NT2/D1 (cell line): ENCODE measurements around the gene ZNF274.
A peak's percentile ranks its signal among the peaks of the same experiment; 100 is the strongest.

Experiments used
- DNase-seq: peaks from one replicate; pipeline ENCODE4 v3.0.0-alpha.2; 2011; ENCODE audit warnings: low read depth, low spot score
- H3K27me3 ChIP-seq: 2 replicates; pipeline ENCODE4 v1.6.0; 2011; ENCODE audit warnings: mild to moderate bottlenecking; ENCODE audit not compliant: insufficient read length, insufficient read depth
- H3K36me3 ChIP-seq: 2 replicates; pipeline ENCODE4 v1.6.1; 2011; ENCODE audit warnings: mild to moderate bottlenecking, low read length, mixed read lengths; ENCODE audit not compliant: insufficient read depth, insufficient read length
- H3K4me1 ChIP-seq: 2 replicates; pipeline ENCODE4 v1.5.1; 2011; ENCODE audit not compliant: insufficient read depth, insufficient read length
- H3K4me3 ChIP-seq: 2 replicates; pipeline ENCODE4 v1.5.1; 2011; ENCODE audit warnings: low read depth; ENCODE audit not compliant: insufficient read length
- H3K9ac ChIP-seq: 2 replicates; pipeline ENCODE4 v1.6.0; 2011; ENCODE audit warnings: low read depth; ENCODE audit not compliant: insufficient read length
- H3K9me3 ChIP-seq: 2 replicates; pipeline ENCODE4 v1.5.1; 2011; ENCODE audit warnings: mild to moderate bottlenecking, low read length; ENCODE audit not compliant: insufficient read depth
- SUZ12 ChIP-seq: IDR thresholded peaks from 2 replicates; pipeline ENCODE4 v1.6.1; 2011; ENCODE audit not compliant: insufficient read length, insufficient read depth; ENCODE audit errors: extremely low read depth
- YY1 ChIP-seq: IDR thresholded peaks from 2 replicates; pipeline ENCODE4 v1.6.1; 2011; ENCODE audit not compliant: insufficient read length, insufficient read depth
- ZNF274 ChIP-seq: IDR thresholded peaks from 2 replicates; pipeline ENCODE4 v1.6.1; 2011; ENCODE audit warnings: mild to moderate bottlenecking, low read depth, low read length

Gene ZNF274

GRCh38 chr19:58154679-58155648 lies 27.9 kb upstream of the ZNF274 start:
- no peaks in the 10 kb centered on the region; the same call in 1 of the 2 replicates for H3K9me3 ChIP-seq
- no peak for TF ChIP-seq ZNF274
- TF ChIP-seq YY1: no peak
- TF ChIP-seq SUZ12: no peak
- no peaks in the 10 kb centered on the region for H3K36me3 ChIP-seq
- H3K27me3 ChIP-seq: no peaks in the 10 kb centered on the region
- H3K4me3 ChIP-seq: peak overlapping the region; percentile 89
- peak; percentile 85 for DNase-seq
- no peaks in the 10 kb centered on the region for H3K4me1 ChIP-seq
- H3K9ac ChIP-seq: peak overlapping the region; percentile 92

- H3K36me3 ChIP-seq: no peaks in the 10 kb centered on the region
- peaks cover 7% of the 10 kb centered on the region; the same call in 1 of the 2 replicates for H3K9me3 ChIP-seq
- H3K4me3 ChIP-seq: no peak overlapping the region
- no peaks in the 10 kb centered on the region for H3K27me3 ChIP-seq
- H3K9ac ChIP-seq: no peak overlapping the region
- no peak for DNase-seq
- TF ChIP-seq ZNF274 (no peak), SUZ12 (no peak), YY1 (no peak)
- H3K4me1 ChIP-seq: no peaks in the 10 kb centered on the region
Measured at GRCh38 chr19:58157045-58157728, 25.7 kb upstream of the ZNF274 start.

- H3K9me3 ChIP-seq: peaks cover 79% of the 10 kb centered on the region
- no peak overlapping the region for H3K4me3 ChIP-seq
- H3K36me3 ChIP-seq: no peaks in the 10 kb centered on the region
- H3K9ac ChIP-seq: no peak overlapping the region
- no peak for TF ChIP-seq ZNF274
- TF ChIP-seq SUZ12: no peak
- DNase-seq: no peak
- H3K27me3 ChIP-seq: no peaks in the 10 kb centered on the region
- H3K4me1 ChIP-seq: no peaks in the 10 kb centered on the region
Measured at GRCh38 chr19:58166268-58166667, 16.6 kb upstream of the ZNF274 start.

- TF ChIP-seq ZNF274 (peak; percentile 92), YY1 (no peak)
- DNase-seq: no peak
Measured at GRCh38 chr19:58166708-58167280, 16.1 kb upstream of the ZNF274 start.

GRCh38 chr19:58170860-58171259 lies 12.0 kb upstream of the ZNF274 start:
- Histone ChIP-seq H3K4me3 (no peak overlapping the region), H3K36me3 (no peaks in the 10 kb centered on the region), H3K27me3 (no peaks in the 10 kb centered on the region), H3K4me1 (no peaks in the 10 kb centered on the region), H3K9me3 (peaks cover 49% of the 10 kb centered on the region), H3K9ac (no peak overlapping the region)
- TF ChIP-seq ZNF274 (no peak), YY1 (no peak), SUZ12 (no peak)
- no peak for DNase-seq

More at GRCh38 chr19:58166708-58167280, 16.1 kb upstream of the ZNF274 start:
- no peaks in the 10 kb centered on the region for H3K27me3 ChIP-seq
- H3K9me3 ChIP-seq: peaks cover 76% of the 10 kb centered on the region
- H3K9ac ChIP-seq: no peak overlapping the region
- H3K36me3 ChIP-seq: no peaks in the 10 kb centered on the region
- H3K4me3 ChIP-seq: no peak overlapping the region
- H3K4me1 ChIP-seq: no peaks in the 10 kb centered on the region

- no peak overlapping the region for H3K9ac ChIP-seq
- TF ChIP-seq SUZ12 (no peak), ZNF274 (no peak), YY1 (no peak)
- peaks cover 48% of the 10 kb centered on the region for H3K9me3 ChIP-seq
- DNase-seq: no peak
- no peaks in the 10 kb centered on the region for H3K27me3 ChIP-seq
- no peaks in the 10 kb centered on the region for H3K4me1 ChIP-seq
- peaks cover 30% of the 10 kb centered on the region for H3K36me3 ChIP-seq
- peak overlapping the region; percentile 31 for H3K4me3 ChIP-seq
Measured at GRCh38 chr19:58181902-58182576, 822 bp upstream of the ZNF274 start.

- TF ChIP-seq ZNF274 (no peak), SUZ12 (no peak), YY1 (no peak)
- Histone ChIP-seq H3K27me3 (no peaks in the 10 kb centered on the region), H3K36me3 (peaks cover 35% of the 10 kb centered on the region), H3K4me3 (peak overlapping the region; percentile 31), H3K4me1 (no peaks in the 10 kb centered on the region), H3K9me3 (peaks cover 53% of the 10 kb centered on the region), H3K9ac (no peak overlapping the region)
- DNase-seq: no peak
Measured at GRCh38 chr19:58182577-58182988, 278 bp upstream of the ZNF274 start.
